Lower lobe of right lung (tissue), 2 donors: ENCODE data around the gene C1GALT1. TPM values are rescaled to one million over a fixed set of nuclear protein-coding genes. Genes with fewer than 3 reads are reported as not detected.
"Not testable (repeated sequence)": the region's sequence is repeated elsewhere in the genome, so short reads cannot be mapped to it uniquely, and the experiment has no call there.

Experiments used
- ATAC-seq, 2 donors: fragments of 200-7000 bp; cut with Tn5 transposase; one replicate each; pipeline ENCODE4 v1.9.1; 2020 to 2022; ENCODE audit warnings: mild to moderate bottlenecking in 2 of 2, moderate library complexity in 2 of 2
- DNase-seq: peaks from one replicate; pipeline ENCODE4 v3.0.0-alpha.2; 2020
- H3K27ac ChIP-seq: fragments of 200-600 bp; one replicate; pipeline ENCODE4 v1.8.0; 2022
- H3K27me3 ChIP-seq: fragments of 200-600 bp; one replicate; pipeline ENCODE4 v1.8.0; 2022; ENCODE audit warnings: low read depth
- H3K36me3 ChIP-seq: fragments of 200-600 bp; one replicate; pipeline ENCODE4 v1.8.0; 2022; ENCODE audit warnings: mild to moderate bottlenecking
- H3K4me1 ChIP-seq: fragments of 200-600 bp; one replicate; pipeline ENCODE4 v1.8.0; 2022
- H3K4me3 ChIP-seq: fragments of 200-600 bp; one replicate; pipeline ENCODE4 v1.8.0; 2022; ENCODE audit warnings: mild to moderate bottlenecking
- H3K9me3 ChIP-seq: fragments of 200-600 bp; one replicate; pipeline ENCODE4 v1.8.0; 2022
- CTCF ChIP-seq: fragments of 200-600 bp; IDR thresholded peaks from one replicate; pipeline ENCODE4 v1.8.0; 2022; ENCODE audit warnings: antibody characterized with exemption, mild to moderate bottlenecking
- intact Hi-C: fragments of 100-400 bp; cut with DNase I; formaldehyde crosslinking; loops from one replicate; pipeline ENCODE4 v1.11.0; 2022
- total RNA-seq: library from RNA; stranded (reverse); fragmentation: NEBNext Ultra II Directional; extraction: Animal tissue kit (Norgen Biotek cat#: 25700); gene quantifications from one replicate; pipeline ENCODE4 v1.2.1, GENCODE V29; 2021
- donor health status: DM: no; HTN: yes; CAD: no; lungs with severe emphysema.

The C1GALT1 gene
- total RNA-seq, 1 donor from 2014 or later: 39.0 TPM

GRCh38 chr7:7151865-7152264 lies 30.5 kb upstream of the C1GALT1 start:
- H3K4me3 ChIP-seq: no peak overlapping the region
- no peak overlapping the region for H3K27ac ChIP-seq
- TF ChIP-seq CTCF: no peak
- no peaks in the 10 kb centered on the region for H3K9me3 ChIP-seq
- no peaks in the 10 kb centered on the region for H3K27me3 ChIP-seq
- ATAC-seq: no peak
- no peak for DNase-seq
- intact Hi-C loops: no loop called here
- H3K4me1 ChIP-seq: peaks cover 3% of the 10 kb centered on the region
- H3K36me3 ChIP-seq: no peaks in the 10 kb centered on the region

- no peaks in the 10 kb centered on the region for H3K9me3 ChIP-seq
- no peak overlapping the region for H3K4me3 ChIP-seq
- H3K4me1 ChIP-seq: peaks cover 7% of the 10 kb centered on the region
- intact Hi-C loops: no loop called here
- H3K27ac ChIP-seq: no peak overlapping the region
- ATAC-seq (no peak), DNase-seq (no peak)
- no peaks in the 10 kb centered on the region for H3K27me3 ChIP-seq
- TF ChIP-seq CTCF: no peak
- no peaks in the 10 kb centered on the region for H3K36me3 ChIP-seq
These were observed 30.0 kb upstream of the C1GALT1 start for GRCh38 chr7:7152315-7152714.

GRCh38 chr7:7154355-7154754 lies 28.0 kb upstream of the C1GALT1 start:
- H3K4me1 ChIP-seq, H3K36me3 ChIP-seq, intact Hi-C loops, H3K27me3 ChIP-seq, DNase-seq, ATAC-seq, H3K27ac ChIP-seq, H3K4me3 ChIP-seq, H3K9me3 ChIP-seq: not testable (repeated sequence)

- Histone ChIP-seq H3K4me3 (no peak overlapping the region), H3K4me1 (peaks cover 14% of the 10 kb centered on the region), H3K36me3 (no peaks in the 10 kb centered on the region), H3K27me3 (no peaks in the 10 kb centered on the region), H3K9me3 (no peaks in the 10 kb centered on the region), H3K27ac (no peak overlapping the region)
- no peak for TF ChIP-seq CTCF
- DNase-seq: no peak
- no peak for ATAC-seq
- intact Hi-C loops: no loop called here
These were observed 25.7 kb upstream of the C1GALT1 start for GRCh38 chr7:7156663-7157062.

GRCh38 chr7:7157177-7157886 lies 25.0 kb upstream of the C1GALT1 start:
- no peaks in the 10 kb centered on the region for H3K36me3 ChIP-seq
- no peak for DNase-seq
- no peaks in the 10 kb centered on the region for H3K27me3 ChIP-seq
- peak; percentile 41 to 51 for ATAC-seq
- H3K9me3 ChIP-seq: no peaks in the 10 kb centered on the region
- no peak overlapping the region for H3K27ac ChIP-seq
- peaks cover 14% of the 10 kb centered on the region for H3K4me1 ChIP-seq
- intact Hi-C loops: no loop called here
- TF ChIP-seq CTCF: no peak
- H3K4me3 ChIP-seq: peak overlapping the region; percentile 1

- peak overlapping the region; percentile 1 for H3K4me3 ChIP-seq
- H3K27ac ChIP-seq: no peak overlapping the region
- no peak for DNase-seq
- peaks cover 14% of the 10 kb centered on the region for H3K4me1 ChIP-seq
- no peaks in the 10 kb centered on the region for H3K9me3 ChIP-seq
- ATAC-seq: no peak
- intact Hi-C loops: no loop called here
- no peaks in the 10 kb centered on the region for H3K27me3 ChIP-seq
- no peak for TF ChIP-seq CTCF
- H3K36me3 ChIP-seq: no peaks in the 10 kb centered on the region
These were observed 24.5 kb upstream of the C1GALT1 start for GRCh38 chr7:7157887-7158271.
